Stimulated activated CD8-positive, alpha-beta memory T cell treated with anti-CD3 and anti-CD28 coated beads, Interleukin-4, amount 100 ng/mL, for 4 hours (primary cell): Measurements from ENCODE around the gene KMT5B.
A peak's percentile ranks its signal among the peaks of the same experiment; 100 is the strongest.

Experiments used
- DNase-seq, 2 donors: peaks; one replicate each; pipeline ENCODE4 v3.0.0-alpha.2; 2020; ENCODE audit warnings: low read depth in 2 of 2, low spot score in 1 of 2

The KMT5B gene

DNA sequence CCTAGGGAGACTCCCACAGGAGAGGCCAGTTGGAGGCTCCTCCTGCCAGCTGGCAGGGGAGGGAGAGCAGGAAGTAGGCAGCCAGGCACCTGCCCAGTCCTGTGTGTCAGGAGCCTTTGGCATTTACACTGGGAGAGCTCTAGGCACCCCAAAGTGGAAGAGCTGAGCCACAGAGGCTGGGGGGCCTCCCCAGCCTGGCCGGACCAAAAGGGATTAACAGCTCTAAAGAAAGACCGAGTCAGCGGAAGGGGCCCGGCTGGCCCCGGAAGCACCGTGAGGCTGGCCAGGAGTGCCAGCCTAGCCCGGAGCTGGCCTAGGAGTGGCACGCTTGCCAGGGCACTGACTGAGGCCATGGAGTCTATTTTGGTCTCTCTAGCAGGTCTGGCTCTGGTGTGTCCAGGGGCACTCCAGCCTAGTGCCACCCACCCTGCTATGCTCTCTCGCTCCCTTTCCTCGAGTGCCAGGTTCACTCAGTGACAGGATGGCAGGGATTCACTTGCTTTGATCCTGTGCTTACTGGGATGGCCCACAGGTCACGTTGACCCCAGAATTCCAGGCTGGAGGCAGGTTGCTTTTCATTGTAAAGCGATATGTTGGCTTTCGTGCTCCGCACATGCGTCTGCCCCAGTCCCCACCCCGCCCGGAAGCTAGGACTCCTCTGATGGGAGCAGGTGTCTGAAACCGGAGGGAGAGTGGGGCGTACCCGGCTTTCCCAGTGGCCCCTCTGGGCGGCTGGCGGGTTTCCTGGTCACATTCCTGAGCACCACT is 3.3 kb upstream of the KMT5B start:
- no peak for DNase-seq

DNA sequence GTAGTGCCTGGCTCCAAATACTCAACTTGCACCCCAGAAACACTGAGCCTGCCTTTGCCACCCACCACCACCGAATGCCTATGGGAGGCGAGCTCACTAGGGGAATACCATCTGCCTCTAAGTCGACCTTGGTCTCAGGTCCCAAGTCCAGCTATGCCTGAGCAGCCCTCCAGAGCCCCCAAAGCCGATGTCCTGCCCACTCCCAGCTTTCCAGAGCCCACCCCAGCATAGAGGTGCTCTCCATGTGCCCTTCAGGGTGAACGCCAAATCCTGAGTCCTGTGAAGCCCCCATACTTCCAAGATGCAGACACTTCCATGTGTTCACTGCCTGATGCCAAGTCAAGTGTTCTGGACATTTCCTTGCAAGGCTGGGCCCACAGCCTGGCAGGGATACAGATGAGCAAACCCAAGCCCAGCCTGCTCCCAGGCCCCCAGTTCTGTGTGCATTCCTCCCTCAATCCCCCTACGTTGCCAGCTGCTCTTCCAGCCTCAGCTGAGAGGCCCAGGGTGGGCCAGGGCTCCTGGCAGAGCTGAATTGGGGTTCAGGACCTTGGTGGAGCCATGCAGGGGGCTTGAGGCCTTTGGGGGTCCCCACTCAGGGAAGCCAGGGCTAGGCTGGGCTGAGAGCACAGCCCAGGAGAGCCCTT is 2.6 kb upstream of the KMT5B start:
- DNase-seq, result no peak

DNA sequence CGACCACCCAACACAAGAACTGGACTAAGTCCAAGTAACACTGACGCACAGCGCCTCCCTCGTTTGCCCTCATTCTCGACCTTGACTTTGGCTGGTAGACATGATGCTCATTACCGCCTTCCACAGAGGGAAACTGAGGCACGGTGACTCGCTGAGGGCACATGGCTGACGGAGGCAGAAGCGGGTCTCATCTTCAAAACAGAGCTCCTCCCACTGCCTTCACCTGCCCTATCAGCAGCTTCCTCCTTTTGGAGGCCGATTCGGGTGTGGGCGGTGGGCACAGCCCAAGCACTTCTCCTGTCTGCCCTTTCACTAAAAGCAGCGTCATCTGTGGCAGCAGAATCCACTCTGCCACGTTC is 2.0 kb upstream of the KMT5B start:
- DNase-seq, result peak in 1 of 2 donors; percentile 18

DNA sequence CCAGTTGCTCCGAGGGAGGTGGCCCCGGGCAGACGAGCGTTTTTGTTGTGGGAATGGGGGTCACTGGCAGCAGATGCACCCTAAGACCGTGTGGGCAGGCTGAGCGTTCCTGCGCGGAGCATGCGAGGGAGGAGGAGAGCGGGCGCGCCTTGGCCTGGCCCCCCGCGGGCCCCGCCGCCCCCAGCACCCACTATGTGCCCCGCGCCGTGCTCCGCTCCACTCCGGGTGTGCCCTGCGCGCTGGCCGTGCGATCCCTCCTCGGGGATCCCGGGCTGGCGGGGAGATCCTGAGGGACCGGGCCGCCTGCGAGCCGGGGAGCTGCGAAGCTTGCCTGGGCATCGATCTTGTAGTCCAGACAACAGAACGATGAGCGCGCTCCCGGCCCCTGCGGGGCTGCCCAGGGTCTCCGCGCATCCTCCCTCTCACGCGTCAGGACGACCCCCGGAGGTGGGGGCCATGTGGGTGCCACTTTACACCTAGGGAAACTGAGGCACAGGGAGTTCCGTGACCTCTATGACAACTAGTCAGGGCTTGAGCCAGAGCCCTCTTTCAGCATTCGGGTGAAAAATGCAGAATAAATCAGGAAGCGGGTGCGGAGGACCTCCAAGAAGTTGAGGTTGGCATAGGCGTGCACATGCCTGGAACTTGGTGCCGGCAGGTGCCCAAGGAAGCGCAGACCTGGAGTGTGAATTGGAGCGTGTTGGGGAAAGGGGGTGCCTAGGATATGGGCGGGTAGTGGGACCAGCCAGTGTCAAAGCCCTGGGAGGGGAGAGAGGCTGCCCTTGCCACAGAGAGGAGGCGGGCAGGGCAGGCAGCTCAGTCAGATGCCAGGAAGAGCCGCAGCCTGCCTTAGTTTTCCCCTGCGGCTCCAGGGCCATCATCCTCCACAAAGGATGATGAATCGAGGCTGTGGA is 1.3 kb upstream of the KMT5B start:
- no peak for DNase-seq

DNA sequence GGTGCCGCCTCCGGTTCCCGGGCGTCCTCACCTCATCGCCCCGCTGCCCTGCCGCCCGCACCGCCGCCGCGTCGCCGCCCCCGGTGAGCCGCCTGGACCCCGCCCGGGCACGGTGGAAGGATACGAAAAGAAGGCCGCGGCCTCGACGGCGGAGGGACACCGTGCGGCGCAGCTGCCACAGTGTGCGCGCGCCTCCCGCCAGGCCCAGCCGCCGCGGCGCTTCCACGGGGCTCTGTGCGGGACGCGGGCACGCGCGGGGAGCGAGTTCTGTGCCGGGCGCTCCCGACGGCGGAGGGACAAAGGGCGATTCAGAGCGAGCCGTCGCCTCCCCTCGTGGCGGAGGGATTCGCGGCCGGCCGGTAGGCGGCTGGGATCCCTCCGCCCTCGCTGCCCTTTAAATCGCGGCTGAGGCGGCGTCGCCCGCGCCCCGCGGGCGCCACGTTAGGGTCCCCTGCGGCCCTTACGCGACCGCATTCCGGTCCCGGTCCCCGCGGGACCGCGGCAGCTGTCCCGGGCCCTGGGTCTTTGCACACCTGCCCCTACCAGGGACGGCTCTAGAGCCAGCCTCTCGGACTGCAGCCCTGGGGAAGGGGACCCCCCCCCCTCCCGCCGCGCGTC is 568 bp upstream of the KMT5B start:
- peak; percentile 52 to 68 for DNase-seq

DNA sequence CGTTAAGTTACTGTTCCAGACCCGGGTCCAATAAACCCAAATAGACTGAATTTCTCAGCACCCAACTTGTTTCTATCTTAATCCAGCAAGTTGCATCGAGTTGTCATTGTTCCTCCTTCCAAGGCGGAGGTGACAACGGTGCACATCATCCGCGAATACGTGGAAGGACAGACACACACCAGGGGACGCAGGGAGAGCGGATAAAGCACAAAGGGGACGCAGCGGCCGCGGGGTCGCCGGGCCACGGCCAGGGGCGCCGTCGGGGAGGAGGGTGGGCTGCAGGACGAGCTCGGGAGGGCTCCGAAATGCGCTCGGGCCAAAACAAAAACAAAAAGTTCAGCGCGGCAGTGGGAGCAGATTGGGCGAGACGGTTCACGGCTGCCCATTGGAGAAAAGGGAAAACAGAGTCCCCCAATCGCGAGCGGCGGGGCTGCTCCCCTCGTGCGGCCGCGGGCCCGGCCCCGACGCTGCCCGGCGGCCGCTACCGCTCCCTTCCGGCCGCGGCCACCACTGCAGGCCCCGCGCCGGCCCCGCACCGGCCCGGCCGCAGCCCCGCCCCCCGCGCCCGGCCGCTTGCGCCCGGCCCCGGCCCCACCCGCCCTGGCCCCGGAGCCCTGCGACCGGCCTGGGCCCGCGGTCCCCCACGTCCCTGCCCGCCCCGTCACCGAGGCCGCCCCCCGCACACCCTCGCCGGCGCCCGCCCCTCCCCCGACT is 518 bp downstream of the KMT5B start:
- DNase-seq, result peak in 1 of 2 donors; percentile 32

DNA sequence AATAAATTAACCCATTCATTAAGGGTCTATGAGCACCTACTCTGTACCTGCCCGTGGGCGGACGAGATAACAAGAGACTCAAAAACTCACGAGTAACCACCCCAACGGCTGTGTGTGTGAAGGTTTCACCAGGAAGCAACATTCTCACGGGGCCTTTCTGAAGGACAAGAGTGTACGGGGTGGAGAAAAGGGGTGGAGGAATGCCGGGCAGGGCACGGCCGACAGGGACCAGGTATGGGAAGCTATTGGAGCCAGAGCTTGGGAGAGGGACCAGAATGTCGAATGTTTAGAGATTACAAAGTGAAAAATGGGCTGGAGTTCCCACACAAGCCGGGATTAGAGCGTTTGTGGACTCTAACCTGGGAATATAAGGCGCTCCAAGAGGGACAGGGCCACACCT is 1.6 kb downstream of the KMT5B start:
- no peak for DNase-seq

DNA sequence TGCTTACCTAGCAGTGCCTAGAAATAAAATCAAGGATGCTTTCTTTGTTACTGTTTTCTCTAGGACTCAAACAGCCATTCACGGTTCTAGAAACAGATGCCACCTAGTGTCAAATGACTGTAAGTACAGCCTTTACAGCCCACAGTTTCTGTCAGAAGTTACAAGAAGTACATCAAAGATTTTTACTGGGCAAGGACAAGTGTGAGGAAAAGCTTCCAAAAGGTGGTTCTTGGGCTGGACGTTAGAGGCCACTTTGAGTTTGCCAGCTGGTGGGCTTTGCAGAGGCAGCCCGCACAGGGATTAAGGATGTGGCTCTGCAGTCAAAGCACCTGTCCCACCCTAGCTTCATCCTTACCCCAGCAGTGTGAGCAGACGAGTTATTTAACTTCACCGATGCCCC is 6.9 kb downstream of the KMT5B start:
- DNase-seq, result no peak

DNA sequence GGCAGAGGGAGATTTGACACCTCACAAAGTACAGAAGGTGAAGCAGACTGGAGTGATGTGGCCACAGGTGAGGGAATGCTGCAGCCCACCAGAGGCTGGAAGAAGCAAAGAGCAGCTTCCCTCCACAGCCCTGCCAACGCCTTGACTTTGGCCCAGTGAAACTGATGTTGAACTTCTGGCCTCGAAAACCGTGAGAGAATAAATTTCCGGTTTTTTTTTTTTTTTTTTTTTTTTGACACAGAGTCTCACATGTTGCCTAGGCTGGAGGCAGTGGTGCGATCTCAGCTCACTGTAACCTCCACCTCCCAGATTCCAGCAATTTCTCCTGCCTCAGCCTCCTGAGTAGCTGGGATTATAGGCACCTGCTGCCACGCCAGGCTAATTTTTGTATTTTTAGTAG is 8.7 kb downstream of the KMT5B start:
- no peak for DNase-seq

DNA sequence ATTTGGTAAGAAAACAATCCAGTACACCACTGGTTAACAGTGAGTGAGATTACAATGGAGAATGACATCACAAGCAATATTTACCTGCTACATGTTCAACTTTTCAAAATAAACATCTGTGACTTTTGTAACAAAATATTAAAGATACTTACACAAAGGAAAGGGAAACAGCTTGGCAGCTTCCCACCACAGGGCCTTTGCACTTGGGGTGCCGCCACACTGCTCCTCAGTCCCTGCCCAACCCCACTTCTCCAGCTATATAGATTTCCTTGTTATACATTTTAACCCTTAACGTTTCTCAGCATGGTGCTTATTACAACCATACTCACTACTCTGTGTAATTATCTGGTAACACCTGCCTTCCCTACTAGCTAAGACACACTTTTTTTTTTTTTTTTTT is 10.9 kb downstream of the KMT5B start:
- DNase-seq, result no peak

DNA sequence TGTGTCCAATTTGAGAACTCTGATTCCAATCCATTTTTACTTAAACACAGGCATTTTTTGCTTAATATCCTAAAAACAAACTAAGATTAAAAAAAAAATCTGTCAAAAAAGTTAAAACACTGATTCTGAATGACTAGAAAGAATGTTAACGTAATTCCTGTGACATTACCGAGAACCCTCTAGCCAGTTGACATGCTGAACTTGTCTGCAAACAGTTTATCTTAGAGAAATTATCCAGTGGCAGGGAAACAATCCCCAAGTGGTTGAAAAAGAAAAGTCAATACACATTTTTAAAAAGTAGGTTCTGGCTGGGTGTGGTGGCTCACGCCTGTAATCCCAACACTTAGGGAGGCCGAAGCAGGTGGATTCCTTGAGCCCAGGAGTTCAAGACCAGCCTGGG is 11.6 kb downstream of the KMT5B start:
- no peak for DNase-seq

DNA sequence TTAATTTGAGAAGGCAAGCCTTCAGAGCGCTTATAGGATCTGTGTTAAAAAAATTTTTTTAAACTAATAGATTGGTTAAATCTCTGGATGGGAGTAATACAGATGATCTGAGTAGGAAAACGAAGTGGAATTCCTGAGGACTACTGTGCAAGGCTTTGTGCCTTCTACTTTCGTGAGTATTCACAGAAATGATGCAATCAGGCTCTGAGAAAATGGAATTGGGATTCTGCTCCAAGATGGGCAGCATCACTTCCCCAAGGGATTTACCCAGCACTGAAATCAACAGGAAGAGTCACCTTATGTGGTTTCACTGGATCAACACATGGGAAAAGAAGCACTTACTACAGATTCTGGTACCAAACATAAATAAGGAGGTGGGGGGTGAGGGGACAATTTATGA is 12.5 kb downstream of the KMT5B start:
- no peak for DNase-seq

DNA sequence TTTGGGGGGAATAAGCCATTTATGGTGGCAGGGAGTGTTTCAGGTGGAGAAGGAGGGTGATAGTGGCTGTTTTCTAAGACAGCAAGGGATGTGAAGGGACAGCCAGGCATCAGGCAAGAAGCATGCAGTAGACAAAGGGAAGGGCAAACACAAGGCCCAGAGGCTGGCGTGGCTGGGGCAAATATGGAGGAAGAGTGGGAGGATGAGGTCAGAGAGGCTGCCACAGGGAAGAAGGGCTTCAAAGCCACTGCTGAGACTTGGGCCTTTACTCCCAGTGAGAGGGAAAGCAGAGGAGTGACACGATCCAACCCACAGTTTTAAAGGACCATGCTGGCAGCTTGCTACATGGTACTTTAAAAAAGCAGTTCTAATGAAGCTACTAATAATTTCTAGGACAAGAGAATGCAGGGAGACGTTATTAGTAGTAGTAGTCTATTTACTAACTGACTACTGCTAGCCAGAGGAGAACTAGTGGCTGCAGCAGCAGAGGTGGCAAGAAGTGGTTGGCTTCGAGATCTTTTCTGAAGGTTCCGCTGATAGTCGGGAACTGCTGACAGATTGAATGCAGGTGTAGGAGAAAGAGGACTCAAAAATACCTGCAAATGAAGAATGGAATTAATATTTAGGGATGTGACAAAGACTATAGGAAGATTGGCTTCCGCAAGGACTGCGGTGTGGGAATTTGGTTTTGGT is 13.7 kb downstream of the KMT5B start:
- no peak for DNase-seq

DNA sequence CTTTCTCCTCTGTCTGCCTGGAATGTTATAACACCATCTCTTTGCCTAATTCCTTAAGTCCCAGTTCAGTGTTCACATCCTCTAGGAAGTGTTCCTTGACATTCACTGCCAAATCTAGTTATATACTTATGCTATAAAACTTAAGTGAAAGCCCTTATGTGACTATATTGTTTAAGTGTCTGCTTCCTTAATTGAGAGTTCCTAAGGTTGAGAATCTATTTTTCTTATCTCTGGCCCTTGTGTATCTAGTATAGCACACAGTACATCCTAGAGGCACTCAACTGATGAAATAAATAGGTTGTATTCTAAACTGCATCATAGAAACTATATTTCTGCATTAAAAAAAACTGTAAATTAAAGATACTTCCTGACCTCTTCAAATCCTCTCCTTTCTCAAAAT is 16.9 kb downstream of the KMT5B start:
- DNase-seq, result no peak

DNA sequence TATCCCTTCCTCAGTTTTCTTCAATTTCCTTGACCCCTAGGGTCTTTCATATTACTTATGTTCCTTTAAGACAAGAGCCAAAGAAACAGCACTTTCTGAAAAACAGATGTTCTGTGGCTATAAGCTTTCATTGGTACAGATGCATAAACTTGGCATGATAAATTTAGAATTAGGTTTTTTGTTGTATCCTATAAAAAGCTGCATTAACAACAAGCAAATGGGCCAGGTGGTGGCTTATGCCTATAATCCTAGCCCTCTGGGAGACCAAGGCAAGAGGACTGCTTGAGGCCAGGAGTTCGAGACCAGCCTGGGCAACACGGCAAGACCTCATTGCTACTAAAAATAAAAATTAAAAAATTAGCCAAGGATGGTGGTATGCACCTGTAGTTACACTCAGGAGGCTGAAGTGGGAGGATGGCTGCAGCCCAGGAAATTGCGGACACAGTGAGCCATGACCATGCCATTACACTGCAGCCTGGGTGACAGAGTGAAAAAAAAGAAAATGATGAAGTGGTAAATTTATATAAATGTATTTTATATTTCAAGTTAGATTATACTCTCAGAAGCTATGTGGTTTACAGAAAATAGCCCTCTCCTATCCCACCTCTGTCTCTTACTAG is 18.3 kb downstream of the KMT5B start:
- no peak for DNase-seq

DNA sequence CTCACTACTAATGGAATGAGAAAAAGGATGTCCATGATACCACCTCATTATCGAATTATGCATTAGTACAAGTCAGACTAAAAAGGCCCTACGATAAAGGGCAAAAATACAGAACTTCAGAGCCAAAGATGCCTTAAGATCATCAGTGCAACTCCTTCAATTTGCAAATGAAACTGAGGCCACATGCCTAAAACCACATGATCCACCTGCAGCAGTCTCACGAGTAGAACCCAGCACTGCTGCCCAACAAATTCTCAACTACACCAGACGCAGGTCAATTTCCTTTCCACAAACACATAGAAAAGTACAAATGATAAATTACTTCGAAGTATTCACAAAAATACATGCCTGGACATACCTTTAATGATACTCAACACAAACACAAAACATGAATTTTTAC is 20.1 kb downstream of the KMT5B start:
- no peak for DNase-seq

DNA sequence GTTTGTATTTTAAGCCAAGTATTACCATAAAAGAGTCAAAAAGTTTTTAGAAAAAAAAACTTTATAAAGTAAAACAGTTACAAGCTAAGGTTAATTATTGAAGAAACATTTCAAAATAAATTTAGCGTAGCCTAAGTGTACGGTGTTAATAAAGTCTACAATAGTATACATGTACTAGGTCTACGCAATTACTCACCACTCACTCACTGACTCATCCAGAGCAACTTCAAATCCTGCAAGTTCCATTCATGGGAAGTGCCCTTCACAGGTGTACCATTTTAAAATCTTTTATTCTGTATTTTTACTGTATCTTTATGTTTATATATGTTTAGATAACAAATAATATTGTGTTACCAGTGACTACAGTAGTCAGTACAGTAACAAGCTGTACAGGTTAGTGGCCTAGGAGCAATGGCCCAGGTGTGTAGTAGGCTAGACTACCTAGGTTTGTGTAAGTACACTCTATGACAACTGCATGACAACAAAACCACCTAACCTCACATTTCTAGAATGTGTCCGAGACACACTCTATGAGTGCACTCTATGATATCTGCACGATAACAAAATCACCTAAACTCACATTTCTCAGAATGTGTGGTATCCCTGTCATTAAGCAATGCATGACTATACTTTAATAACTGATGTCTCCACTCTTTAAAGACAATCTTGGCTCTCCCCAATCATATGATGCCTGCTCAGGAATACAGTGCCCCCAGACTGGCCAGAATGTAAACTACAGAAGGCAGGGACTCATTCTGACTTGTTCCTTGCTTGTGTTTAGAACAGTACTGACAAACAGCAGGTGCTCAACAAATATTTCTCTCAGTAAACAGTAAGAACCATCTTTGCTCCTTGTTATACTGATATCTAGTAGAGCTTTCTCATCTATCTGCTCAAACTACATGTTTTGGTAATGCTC is 21.2 kb downstream of the KMT5B start:
- no peak for DNase-seq

DNA sequence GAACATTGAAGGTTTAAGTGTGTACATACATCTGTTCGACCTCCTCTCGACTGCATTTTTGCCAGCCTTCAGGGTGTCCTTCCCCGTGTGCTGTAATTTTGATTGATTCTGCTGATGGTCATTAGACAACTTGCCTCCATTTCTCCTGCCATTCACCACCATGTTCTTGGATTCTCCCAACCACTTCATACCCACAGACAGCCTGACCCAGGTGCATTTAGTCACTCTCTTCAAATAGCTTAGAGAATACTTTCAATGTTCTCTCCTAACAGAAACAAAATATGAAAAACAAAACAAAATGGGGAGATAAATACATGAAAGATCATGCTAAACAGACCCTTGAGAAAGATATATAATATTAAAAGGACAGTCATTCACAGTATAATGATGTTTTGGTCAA is 23.2 kb downstream of the KMT5B start:
- no peak for DNase-seq

DNA sequence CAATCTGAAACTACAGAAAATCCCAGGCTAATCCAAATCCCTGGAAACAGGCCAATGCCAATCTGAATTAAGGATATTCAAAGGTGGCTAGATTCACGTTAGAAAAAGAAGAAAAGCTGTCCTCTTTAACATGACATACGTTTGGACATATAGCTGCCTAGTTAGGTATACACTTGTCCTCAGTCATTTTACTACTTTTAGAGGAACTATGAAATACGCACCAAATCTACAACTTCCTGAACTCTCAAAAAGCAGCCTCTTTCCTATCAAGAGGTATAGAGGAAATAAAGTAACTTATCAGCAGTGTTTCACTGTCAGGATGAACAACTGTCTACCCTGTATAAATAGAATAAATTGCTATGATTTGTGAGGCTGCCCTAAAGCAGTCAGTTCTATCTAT is 24.0 kb downstream of the KMT5B start:
- DNase-seq, result no peak
